ENCODE measurements around the gene ZNF814. TPM values are rescaled to one million over a fixed set of nuclear protein-coding genes. Genes with fewer than 3 reads are reported as not detected.
"Not testable (repeated sequence)": the region's sequence is repeated elsewhere in the genome, so short reads cannot be mapped to it uniquely, and the experiment has no call there.

The ZNF814 gene
- total RNA-seq, 1 experiment from 2014 or later, result 44.3 TPM

DNA sequence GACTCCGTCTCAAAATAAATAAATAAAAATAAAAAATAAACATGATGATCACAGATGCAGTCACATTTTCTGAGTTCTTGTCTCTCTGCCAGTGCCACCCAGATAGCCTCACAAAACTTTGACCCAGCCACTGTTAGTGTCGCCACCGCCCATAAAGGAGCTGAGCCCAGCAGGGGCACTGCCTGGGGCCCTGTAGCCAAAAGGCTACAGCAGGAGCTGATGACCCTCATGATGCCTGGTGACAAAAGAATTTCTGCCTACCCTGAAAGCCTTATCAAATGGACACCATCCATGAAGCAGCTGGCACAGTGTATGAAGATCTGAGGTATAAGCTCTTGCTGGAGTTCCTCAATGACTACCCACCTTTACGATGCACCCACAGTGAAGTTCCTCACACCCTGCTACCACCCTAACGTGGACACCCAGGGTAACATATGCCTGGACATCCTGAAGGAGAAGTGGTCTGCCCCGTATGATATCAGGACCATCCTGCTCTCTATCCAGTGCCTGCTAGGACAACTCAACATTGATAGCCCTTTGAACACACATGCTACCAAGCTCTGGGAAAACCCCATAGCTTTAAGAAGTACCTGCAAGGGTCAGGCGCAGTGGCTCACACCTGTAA is 20.9 kb downstream of the ZNF814 start:
- Histone ChIP-seq H3K27ac (ENCODE audit: low read depth, low read length, poor library complexity, severe bottlenecking) (no peak overlapping the region), H3K27me3 (replicated peaks; ENCODE audit: insufficient read depth, low read depth, low read length, poor library complexity) (no peaks in the 10 kb centered on the region), H3K9me3 (ENCODE audit: low read depth, low read length, poor library complexity, severe bottlenecking) (peaks cover 64% of the 10 kb centered on the region), H3K4me1 (ENCODE audit: insufficient read depth, low read length, poor library complexity, severe bottlenecking) (no peaks in the 10 kb centered on the region), H3K4me3 (ENCODE audit: low read depth, low read length, poor library complexity, severe bottlenecking) (no peak overlapping the region), H3K36me3 (ENCODE audit: insufficient read depth, low read length, poor library complexity, severe bottlenecking) (peaks cover 76% of the 10 kb centered on the region)
- DNase-seq (ENCODE audit: low spot score), result no peak
- TF ChIP-seq, protein P1, sequence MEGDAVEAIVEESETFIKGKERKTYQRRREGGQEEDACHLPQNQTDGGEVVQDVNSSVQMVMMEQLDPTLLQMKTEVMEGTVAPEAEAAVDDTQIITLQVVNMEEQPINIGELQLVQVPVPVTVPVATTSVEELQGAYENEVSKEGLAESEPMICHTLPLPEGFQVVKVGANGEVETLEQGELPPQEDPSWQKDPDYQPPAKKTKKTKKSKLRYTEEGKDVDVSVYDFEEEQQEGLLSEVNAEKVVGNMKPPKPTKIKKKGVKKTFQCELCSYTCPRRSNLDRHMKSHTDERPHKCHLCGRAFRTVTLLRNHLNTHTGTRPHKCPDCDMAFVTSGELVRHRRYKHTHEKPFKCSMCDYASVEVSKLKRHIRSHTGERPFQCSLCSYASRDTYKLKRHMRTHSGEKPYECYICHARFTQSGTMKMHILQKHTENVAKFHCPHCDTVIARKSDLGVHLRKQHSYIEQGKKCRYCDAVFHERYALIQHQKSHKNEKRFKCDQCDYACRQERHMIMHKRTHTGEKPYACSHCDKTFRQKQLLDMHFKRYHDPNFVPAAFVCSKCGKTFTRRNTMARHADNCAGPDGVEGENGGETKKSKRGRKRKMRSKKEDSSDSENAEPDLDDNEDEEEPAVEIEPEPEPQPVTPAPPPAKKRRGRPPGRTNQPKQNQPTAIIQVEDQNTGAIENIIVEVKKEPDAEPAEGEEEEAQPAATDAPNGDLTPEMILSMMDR (conservative IDR thresholded peaks at IDR 0.05; ENCODE audit: low read depth, low read length), result no peak
- no peak for TF ChIP-seq EZH2 (IDR thresholded peaks at IDR 0.05; ENCODE audit: borderline replicate concordance, low read depth, low read length, poor library complexity, severe bottlenecking)
- intact Hi-C loops (cut with micrococcal nuclease; ENCODE audit: unreplicated experiment), result no loop called here
- no TSS peak for BruUV-seq (replicated peaks)
- POLR2A ChIA-PET (ENCODE audit: low non-redundant PET), result no interaction called here
- CTCF ChIA-PET, result no interaction called here

DNA sequence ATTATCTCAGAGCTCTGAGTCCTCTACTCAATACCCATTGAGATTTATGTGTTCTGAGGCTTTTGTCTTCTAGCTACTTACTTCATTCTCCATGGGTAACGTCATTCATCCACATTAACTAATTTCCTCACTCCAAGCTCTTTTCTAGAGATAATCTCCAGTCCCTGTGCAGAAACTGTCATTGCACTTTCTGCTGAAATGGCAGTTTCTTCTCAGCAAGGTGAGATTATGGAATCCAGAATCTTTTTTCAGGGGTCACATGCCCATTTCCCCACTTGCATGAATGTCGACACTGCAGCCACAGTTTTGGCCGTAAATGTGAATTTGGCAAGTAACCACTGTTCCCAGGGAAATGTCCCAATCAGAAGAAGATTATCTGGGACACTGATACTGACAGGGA is 26.5 kb downstream of the ZNF814 start:
- DNase-seq (ENCODE audit: low spot score); H3K4me3 ChIP-seq (ENCODE audit: low read depth, low read length, poor library complexity, severe bottlenecking); BruUV-seq (replicated peaks); H3K4me1 ChIP-seq (ENCODE audit: insufficient read depth, low read length, poor library complexity, severe bottlenecking); CTCF ChIA-PET; H3K27me3 ChIP-seq (replicated peaks; ENCODE audit: insufficient read depth, low read depth, low read length, poor library complexity); intact Hi-C loops (cut with micrococcal nuclease; ENCODE audit: unreplicated experiment); H3K27ac ChIP-seq (ENCODE audit: low read depth, low read length, poor library complexity, severe bottlenecking): not testable (repeated sequence)
- Histone ChIP-seq H3K9me3 (ENCODE audit: low read depth, low read length, poor library complexity, severe bottlenecking) (peaks cover 63% of the 10 kb centered on the region), H3K36me3 (ENCODE audit: insufficient read depth, low read length, poor library complexity, severe bottlenecking) (peaks cover 89% of the 10 kb centered on the region)
- POLR2A ChIA-PET (ENCODE audit: low non-redundant PET), result interaction anchor here (0.6 kb wide), 1 partner anchor 290 kb away, joined by 5 read pairs; no protein-coding TSS in a partner anchor

GRCh38 chr19:57854117-57854516 is 34.7 kb downstream of the ZNF814 start:
- H3K27me3 ChIP-seq (replicated peaks; ENCODE audit: insufficient read depth, low read depth, low read length, poor library complexity); H3K4me3 ChIP-seq (ENCODE audit: low read depth, low read length, poor library complexity, severe bottlenecking); DNase-seq (ENCODE audit: low spot score); BruUV-seq (replicated peaks); POLR2A ChIA-PET (ENCODE audit: low non-redundant PET); CTCF ChIA-PET; H3K4me1 ChIP-seq (ENCODE audit: insufficient read depth, low read length, poor library complexity, severe bottlenecking); intact Hi-C loops (cut with micrococcal nuclease; ENCODE audit: unreplicated experiment); H3K9me3 ChIP-seq (ENCODE audit: low read depth, low read length, poor library complexity, severe bottlenecking); H3K27ac ChIP-seq (ENCODE audit: low read depth, low read length, poor library complexity, severe bottlenecking): not testable (repeated sequence)
- H3K36me3 ChIP-seq (ENCODE audit: insufficient read depth, low read length, poor library complexity, severe bottlenecking), result peaks cover 40% of the 10 kb centered on the region

GRCh38 chr19:57851812-57852603 is 36.8 kb downstream of the ZNF814 start:
- H3K9me3 ChIP-seq (ENCODE audit: low read depth, low read length, poor library complexity, severe bottlenecking); DNase-seq (ENCODE audit: low spot score); intact Hi-C loops (cut with micrococcal nuclease; ENCODE audit: unreplicated experiment); H3K27me3 ChIP-seq (replicated peaks; ENCODE audit: insufficient read depth, low read depth, low read length, poor library complexity); BruUV-seq (replicated peaks); H3K4me1 ChIP-seq (ENCODE audit: insufficient read depth, low read length, poor library complexity, severe bottlenecking); POLR2A ChIA-PET (ENCODE audit: low non-redundant PET); H3K27ac ChIP-seq (ENCODE audit: low read depth, low read length, poor library complexity, severe bottlenecking): not testable (repeated sequence)
- Histone ChIP-seq H3K36me3 (ENCODE audit: insufficient read depth, low read length, poor library complexity, severe bottlenecking) (peaks cover 25% of the 10 kb centered on the region), H3K4me3 (ENCODE audit: low read depth, low read length, poor library complexity, severe bottlenecking) (peak overlapping the region; percentile 81)
- CTCF ChIA-PET, result interaction anchor here (0.6 kb wide), 1 partner anchor 22 kb away, joined by 8 read pairs; no protein-coding TSS in a partner anchor

Data from A673 (cell line).